HFF-Myc (cell line): ENCODE measurements around the gene SEZ6L2.
A peak's percentile ranks its signal among the peaks of the same experiment; 100 is the strongest.

Source experiments
- DNase-seq: peaks from one replicate; pipeline ENCODE4 v3.0.0-alpha.2; 2011; ENCODE audit warnings: low read depth; ENCODE audit errors: extremely low read depth
- H3K4me3 ChIP-seq: replicated peaks from 2 replicates; pipeline ENCODE4 v1.5.1; 2011; ENCODE audit warnings: low read depth, mild to moderate bottlenecking, control low read depth, low read length
- TF ChIP-seq, protein P1 (sequence below): IDR thresholded peaks from 2 replicates; pipeline ENCODE4 v1.5.1; 2012; ENCODE audit warnings: mild to moderate bottlenecking, low read depth, low read length, control low read depth; ENCODE audit errors: missing control alignments

Gene SEZ6L2

DNA sequence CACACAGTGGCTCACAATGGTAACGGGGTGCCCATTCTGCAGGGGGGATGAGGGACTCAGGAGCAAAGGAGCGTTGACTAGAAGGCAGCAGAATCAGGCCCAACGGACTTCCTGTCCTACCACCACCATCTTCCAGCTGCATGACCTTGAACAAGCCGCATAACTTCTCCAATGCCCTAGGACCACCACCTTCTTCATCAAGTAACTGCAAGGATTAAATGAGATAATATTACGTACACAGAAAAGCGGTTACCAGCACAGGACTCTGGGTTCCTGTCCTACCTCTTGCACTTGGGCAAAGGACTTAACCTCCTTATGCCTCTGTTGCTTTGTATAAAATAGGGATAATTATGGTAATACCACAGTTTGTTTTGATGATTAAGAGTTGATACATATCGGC is 5.6 kb upstream of the SEZ6L2 start:
- TF ChIP-seq, protein P1, sequence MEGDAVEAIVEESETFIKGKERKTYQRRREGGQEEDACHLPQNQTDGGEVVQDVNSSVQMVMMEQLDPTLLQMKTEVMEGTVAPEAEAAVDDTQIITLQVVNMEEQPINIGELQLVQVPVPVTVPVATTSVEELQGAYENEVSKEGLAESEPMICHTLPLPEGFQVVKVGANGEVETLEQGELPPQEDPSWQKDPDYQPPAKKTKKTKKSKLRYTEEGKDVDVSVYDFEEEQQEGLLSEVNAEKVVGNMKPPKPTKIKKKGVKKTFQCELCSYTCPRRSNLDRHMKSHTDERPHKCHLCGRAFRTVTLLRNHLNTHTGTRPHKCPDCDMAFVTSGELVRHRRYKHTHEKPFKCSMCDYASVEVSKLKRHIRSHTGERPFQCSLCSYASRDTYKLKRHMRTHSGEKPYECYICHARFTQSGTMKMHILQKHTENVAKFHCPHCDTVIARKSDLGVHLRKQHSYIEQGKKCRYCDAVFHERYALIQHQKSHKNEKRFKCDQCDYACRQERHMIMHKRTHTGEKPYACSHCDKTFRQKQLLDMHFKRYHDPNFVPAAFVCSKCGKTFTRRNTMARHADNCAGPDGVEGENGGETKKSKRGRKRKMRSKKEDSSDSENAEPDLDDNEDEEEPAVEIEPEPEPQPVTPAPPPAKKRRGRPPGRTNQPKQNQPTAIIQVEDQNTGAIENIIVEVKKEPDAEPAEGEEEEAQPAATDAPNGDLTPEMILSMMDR = no peak
- no peak for DNase-seq
- no peak overlapping the region for H3K4me3 ChIP-seq

DNA sequence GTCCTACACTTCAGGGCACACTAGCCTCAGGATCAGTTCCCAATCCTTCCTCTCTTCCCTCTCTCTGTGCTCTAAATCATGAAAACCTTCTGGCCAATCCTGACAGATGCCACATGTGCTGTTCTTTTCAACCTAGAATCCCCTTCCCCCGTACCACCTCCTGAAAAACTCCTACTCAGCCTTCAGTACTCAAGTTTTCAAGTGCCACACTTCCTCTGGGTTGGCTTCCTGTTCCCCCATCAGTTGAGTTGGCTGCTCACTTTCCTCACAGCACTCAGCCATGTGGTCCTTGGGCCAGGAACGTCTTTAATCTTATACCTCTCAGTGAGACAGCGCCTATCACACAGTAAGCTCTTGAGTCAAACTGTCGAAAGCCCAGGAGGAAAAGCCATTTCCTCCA is 4.2 kb upstream of the SEZ6L2 start:
- TF ChIP-seq, protein P1 = no peak
- DNase-seq = no peak
- no peak overlapping the region for H3K4me3 ChIP-seq

DNA sequence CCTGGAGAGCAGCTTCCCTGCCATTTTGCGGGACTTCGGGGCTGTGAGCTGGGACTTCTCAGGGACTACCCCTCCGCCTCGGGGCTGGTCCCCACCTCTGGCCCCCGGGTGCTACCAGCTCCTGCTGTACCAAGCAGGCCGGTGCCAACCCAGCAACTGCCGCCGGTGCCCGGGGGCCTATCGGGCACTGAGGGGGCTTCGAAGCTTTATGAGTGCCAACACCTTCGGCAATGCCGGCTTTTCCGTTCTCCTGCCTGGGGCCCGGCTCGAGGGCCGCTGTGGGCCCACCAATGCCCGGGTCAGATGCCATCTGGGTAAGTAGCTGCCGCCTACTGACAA is 2.2 kb upstream of the SEZ6L2 start:
- TF ChIP-seq, protein P1 = no peak
- no peak for DNase-seq
- H3K4me3 ChIP-seq = peak overlapping the region; percentile 62

GRCh38 chr16:29900888-29901606 is 1.7 kb upstream of the SEZ6L2 start:
- TF ChIP-seq, protein P1 = no peak
- no peak for DNase-seq
- peak overlapping the region; percentile 62 for H3K4me3 ChIP-seq

DNA sequence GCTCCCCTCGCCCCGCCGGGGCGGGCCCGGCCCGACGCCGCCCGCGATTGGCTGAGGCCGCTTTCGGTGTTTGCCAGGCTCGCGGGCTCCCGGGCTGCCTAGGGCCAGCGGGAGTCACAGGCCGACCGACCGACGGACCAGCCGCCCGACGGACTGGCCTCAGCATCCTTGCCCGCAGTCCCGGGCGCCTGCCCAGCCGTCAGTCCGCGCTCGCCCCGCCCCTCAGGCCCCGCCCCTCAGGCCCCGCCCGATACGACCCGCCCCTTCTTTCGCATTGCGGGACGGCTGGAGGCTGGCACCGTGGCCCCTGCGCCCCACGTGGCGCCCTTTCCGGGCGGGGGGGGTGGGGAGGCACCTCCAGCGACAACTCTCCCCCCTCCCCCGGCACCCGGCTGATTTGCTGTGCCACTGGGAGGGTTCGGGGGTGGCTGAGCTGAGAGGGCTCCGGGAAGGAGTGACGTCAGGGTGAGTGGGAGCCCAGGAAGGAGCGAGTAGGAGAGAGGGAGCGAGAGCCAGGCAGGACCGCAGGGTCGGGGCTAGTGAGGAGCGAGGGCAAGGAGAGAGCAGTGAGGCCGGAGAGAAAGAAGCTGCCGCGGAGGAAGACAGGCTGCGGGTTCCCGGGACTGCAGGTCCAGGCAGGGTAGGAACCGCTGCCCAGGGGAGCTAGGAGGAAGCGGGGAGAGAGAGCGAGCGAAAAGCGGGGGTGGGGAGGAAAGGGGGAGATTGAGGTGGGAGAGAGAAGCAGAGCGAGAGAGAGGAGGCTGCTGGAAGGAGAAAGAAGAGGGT is 945 bp upstream of the SEZ6L2 start, which contains the start of gene ASPHD1:
TSS of gene ASPHD1 (plus strand) at position 387 of the 786 bp plus-strand sequence. CDS start 484 bp downstream, outside the sequence.
- TF ChIP-seq, protein P1 = no peak
- H3K4me3 ChIP-seq = peak within 1 kb of the TSS; percentile 62
- peak; percentile 35 for DNase-seq

- DNase-seq = no peak
- peak overlapping the region; percentile 62 for H3K4me3 ChIP-seq
- TF ChIP-seq, protein P1 = no peak
These were observed 390 bp downstream of the SEZ6L2 start for GRCh38 chr16:29898804-29899515.
